GM12878 (cell line): ENCODE data around the gene ADAM19. TPM values are rescaled to one million over a fixed set of nuclear protein-coding genes. Genes with fewer than 3 reads are reported as not detected.

ENCODE experiments used
- BHLHE40 ChIP-seq, 2 experiments: fragments of 450-650 bp in 1 of 2; IDR thresholded peaks; 2 replicates each; pipeline ENCODE4 v1.6.1; 2011 to 2017; ENCODE audit warnings: low read depth in 2 of 2, borderline replicate concordance in 1 of 2, improper control_type of control experiment in 1 of 2, low read length in 1 of 2, mild to moderate bottlenecking in 1 of 2
- CBX5 ChIP-seq: sonication (generic); IDR thresholded peaks from 2 replicates; pipeline ENCODE4 v1.6.1; 2016; ENCODE audit warnings: low read depth, moderate library complexity, mild to moderate bottlenecking, inconsistent platforms
- CEBPZ ChIP-seq: fragments of 150-350 bp; IDR thresholded peaks from 2 replicates; pipeline ENCODE4 v1.6.1; 2016; ENCODE audit warnings: low read depth, low read length
- CREB1 ChIP-seq: IDR thresholded peaks from 2 replicates; pipeline ENCODE4 v1.6.1; 2012; ENCODE audit warnings: low read depth, mild to moderate bottlenecking, inconsistent platforms
- E4F1 ChIP-seq: fragments of 450-650 bp; IDR thresholded peaks from 2 replicates; pipeline ENCODE4 v1.6.1; 2018; ENCODE audit warnings: borderline replicate concordance, mild to moderate bottlenecking; ENCODE audit not compliant: partially characterized antibody
- EZH2 ChIP-seq: IDR thresholded peaks from 2 replicates; pipeline ENCODE4 v1.6.1; 2012; ENCODE audit warnings: low read depth, mild to moderate bottlenecking, control low read depth, inconsistent platforms, low read length, borderline replicate concordance; ENCODE audit not compliant: control insufficient read depth
- FOXK2 ChIP-seq: fragments of 450-650 bp; IDR thresholded peaks from 2 replicates; pipeline ENCODE4 v1.6.1; 2017; ENCODE audit warnings: mild to moderate bottlenecking, moderate library complexity
- JUND ChIP-seq: IDR thresholded peaks from 2 replicates; pipeline ENCODE4 v1.6.1; 2012; ENCODE audit warnings: low read depth, mild to moderate bottlenecking, low read length, improper control_type of control experiment, moderate library complexity
- MAX ChIP-seq: IDR thresholded peaks from 2 replicates; pipeline ENCODE4 v1.6.1; 2012; ENCODE audit warnings: low read depth, low read length, improper control_type of control experiment
- MEF2B ChIP-seq: fragments of 450-650 bp; IDR thresholded peaks from 2 replicates; pipeline ENCODE4 v1.6.1; 2018; ENCODE audit warnings: mild to moderate bottlenecking, moderate library complexity; ENCODE audit not compliant: partially characterized antibody, poor library complexity, severe bottlenecking
- MTA3 ChIP-seq: IDR thresholded peaks from 2 replicates; pipeline ENCODE4 v1.6.1; 2012; ENCODE audit warnings: low read length, inconsistent platforms, borderline replicate concordance
- NFYB ChIP-seq: IDR thresholded peaks from 2 replicates; pipeline ENCODE4 v1.6.1; 2011; ENCODE audit warnings: low read depth, mild to moderate bottlenecking, low read length, improper control_type of control experiment, moderate library complexity; ENCODE audit not compliant: insufficient read depth
- NR2C1 ChIP-seq: fragments of 450-650 bp; IDR thresholded peaks from 2 replicates; pipeline ENCODE4 v1.6.1; 2017; ENCODE audit warnings: antibody characterized with exemption, mild to moderate bottlenecking, moderate library complexity
- PAX5 ChIP-seq: IDR thresholded peaks from 2 replicates; pipeline ENCODE4 v1.6.1; 2011; ENCODE audit warnings: low read depth, low read length, borderline replicate concordance
- POU2F2 ChIP-seq: IDR thresholded peaks from 3 replicates; pipeline ENCODE4 v1.6.1; 2011; ENCODE audit warnings: low read depth, mild to moderate bottlenecking, low read length, borderline replicate concordance
- RCOR1 ChIP-seq: conservative IDR thresholded peaks from 2 replicates; pipeline ENCODE4 v1.6.1; 2012; ENCODE audit warnings: low read depth, low read length, improper control_type of control experiment
- RUNX3 ChIP-seq: IDR thresholded peaks from 2 replicates; pipeline ENCODE4 v1.6.1; 2012; ENCODE audit warnings: low read length, inconsistent platforms
- SMAD5 ChIP-seq: IDR thresholded peaks from 2 replicates; pipeline ENCODE4 v1.6.1; 2016; ENCODE audit warnings: antibody characterized with exemption, low read depth
- SUPT20H ChIP-seq: IDR thresholded peaks from 2 replicates; pipeline ENCODE4 v1.6.1; 2011; ENCODE audit warnings: low read depth, mild to moderate bottlenecking, low read length, moderate library complexity, borderline replicate concordance; ENCODE audit not compliant: control insufficient read depth
- TCF12 ChIP-seq: IDR thresholded peaks from 2 replicates; pipeline ENCODE4 v1.6.1; 2011; ENCODE audit warnings: low read depth, mild to moderate bottlenecking, low read length
- TCF7 ChIP-seq: IDR thresholded peaks from 2 replicates; pipeline ENCODE4 v1.6.1; 2014; ENCODE audit warnings: antibody characterized with exemption, borderline replicate concordance
- WRNIP1 ChIP-seq: IDR thresholded peaks from 2 replicates; pipeline ENCODE4 v1.6.1; 2011; ENCODE audit warnings: low read depth, low read length, improper control_type of control experiment, borderline replicate concordance
- YY1 ChIP-seq: IDR thresholded peaks from 2 replicates; pipeline ENCODE4 v1.6.1; 2011; ENCODE audit warnings: low read depth, mild to moderate bottlenecking, low read length
- ZNF217 ChIP-seq: fragments of 450-650 bp; IDR thresholded peaks from 2 replicates; pipeline ENCODE4 v1.6.1; 2017; ENCODE audit warnings: antibody characterized with exemption, mild to moderate bottlenecking
- polyA plus RNA-seq, 11 experiments: library from polyadenylated mRNA; depleted of rRNA in 4 of 11; unstranded in 6 of 11; stranded (reverse) in 5 of 11; fragments of >200 nt; fragmentation: Nextera tagmentation in 4 of 11; fragmentation: Illumina TruSeq in 1 of 11; extraction: Ambion mirVana in 4 of 11; extraction: Trizol in 1 of 11; gene quantifications; 1 replicate in 1 of 11; 2 replicates in 10 of 11; pipeline versions ENCODE4 v1.2.1 to v1.2.3, GENCODE V29; 2011 to 2016; ENCODE audit warnings: inconsistent platforms in 2 of 11, missing spikeins in 2 of 11, low read depth in 1 of 11
- total RNA-seq, 4 experiments: library from RNA; depleted of rRNA in 3 of 4; stranded (reverse); fragments of >200 nt in 3 of 4; fragmentation: Illumina TruSeq in 1 of 4; extraction: Trizol in 1 of 4; gene quantifications; 2 replicates each; pipeline versions ENCODE4 v1.2.1 to v1.2.3, GENCODE V29; 2013 to 2021

The ADAM19 gene
- total and polyA plus RNA-seq, 10 of the 15 experiments (the other 5 are each of a cell fraction or from before 2014, with no cell fraction given) = 16.0 to 92.8 (median 44.7) TPM

- TF ChIP-seq EZH2 (0 out of 2 replicates have a peak, but pooled peaks have one; percentile 37), JUND (no peak), TCF7 (peak; percentile 15; the same call in 1 of the 2 replicates), CREB1 (peak; percentile 48), FOXK2 (no peak), PAX5 (peak; percentile 94), MTA3 (peak; percentile 25; the same call in 1 of the 2 replicates), TCF12 (peak; percentile 99), CBX5 (0 out of 2 replicates have a peak, but pooled peaks have one; percentile 40), BHLHE40 (IDR thresholded peaks at IDR 0.05; ENCODE audit: borderline replicate concordance in 1 of 2, low read depth in 2 of 2, low read length in 1 of 2) (peak; percentile 63 to 68; a peak in 3 of 4 replicates), ZNF217 (peak; percentile 60; the same call in 1 of the 2 replicates), CEBPZ (no peak; the same call in 1 of the 2 replicates), NFYB (peak; percentile 54; the same call in 1 of the 2 replicates), RCOR1 (no peak), RUNX3 (peak; percentile 99), E4F1 (no peak), MAX (0 out of 2 replicates have a peak, but pooled peaks have one; percentile 44), POU2F2 (peak; percentile 99), SUPT20H (no peak), WRNIP1 (no peak), SMAD5 (0 out of 2 replicates have a peak, but pooled peaks have one; percentile 28), NR2C1 (no peak), MEF2B (peak; percentile 47), YY1 (peak; percentile 92)
These were observed 20.9 kb upstream of the ADAM19 start (continued) for GRCh38 chr5:157596487-157596886.
